Skeletal muscle tissue (tissue), 4 donors: ENCODE data around the gene RNU1-2. TPM values are rescaled to one million over a fixed set of nuclear protein-coding genes. Genes with fewer than 3 reads are reported as not detected.
"Not testable (repeated sequence)": the region's sequence is repeated elsewhere in the genome, so short reads cannot be mapped to it uniquely, and the experiment has no call there.

ENCODE experiments used
- H3K27ac ChIP-seq: one replicate; pipeline ENCODE4 v1.7.0; 2013; ENCODE audit warnings: mild to moderate bottlenecking, low read depth, low read length, inconsistent platforms
- H3K27me3 ChIP-seq, 3 donors: one replicate each; pipeline ENCODE4 v1.7.0; 2013; ENCODE audit warnings: low read length in 3 of 3; ENCODE audit not compliant: control insufficient read depth in 3 of 3, insufficient read depth in 3 of 3
- H3K36me3 ChIP-seq, 3 donors: one replicate each; pipeline ENCODE4 v1.7.0; 2013; ENCODE audit warnings: low read length in 3 of 3; ENCODE audit not compliant: control insufficient read depth in 3 of 3, insufficient read depth in 3 of 3
- H3K4me1 ChIP-seq, 3 donors: one replicate each; pipeline ENCODE4 v1.7.0; 2013; ENCODE audit warnings: low read length in 3 of 3, mild to moderate bottlenecking in 3 of 3; ENCODE audit not compliant: control insufficient read depth in 3 of 3, insufficient read depth in 3 of 3
- H3K4me3 ChIP-seq, 3 donors: one replicate each; pipeline ENCODE4 v1.7.0; 2013; ENCODE audit warnings: low read length in 3 of 3
- H3K9ac ChIP-seq, 3 donors: one replicate each; pipeline ENCODE4 v1.7.0; 2013; ENCODE audit warnings: low read length in 3 of 3, mild to moderate bottlenecking in 3 of 3, moderate library complexity in 2 of 3, low read depth in 1 of 3
- H3K9me3 ChIP-seq, 3 donors: one replicate each; pipeline ENCODE4 v1.7.0; 2013; ENCODE audit warnings: low read length in 3 of 3; ENCODE audit not compliant: control insufficient read depth in 3 of 3
- total RNA-seq: library from RNA; depleted of rRNA; stranded (reverse); fragments of >200 nt; gene quantifications from one replicate; pipeline ENCODE4 v1.2.3, GENCODE V29; 2014
- donor health status: Osteomylitis.

The RNU1-2 gene
- total RNA-seq, 1 donor from 2014 or later: under 0.01 TPM

DNA sequence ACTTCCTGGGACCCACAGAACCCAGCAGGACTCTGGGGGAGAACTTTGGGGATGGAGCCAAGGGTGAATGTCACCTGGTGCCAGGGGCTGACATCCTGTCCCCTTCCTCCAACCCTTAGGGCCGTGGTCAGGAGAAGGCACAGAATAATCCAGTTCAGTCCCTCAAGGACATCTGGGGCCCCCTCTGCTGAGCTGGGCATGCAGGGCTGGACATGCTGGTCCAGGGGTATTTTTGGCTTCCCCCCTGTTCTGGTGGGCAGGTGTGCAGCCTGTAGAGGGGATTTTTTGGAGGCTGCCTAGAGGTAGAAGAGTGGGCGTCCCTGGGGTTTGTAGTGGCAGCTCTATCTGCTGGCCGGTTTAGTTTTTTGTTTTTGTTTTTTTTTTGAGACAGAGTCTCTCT is 22.6 kb downstream of the RNU1-2 start:
- peaks cover 0 to 2% (median 0%) of the 10 kb centered on the region in 3 donors for H3K36me3 ChIP-seq
- no peaks in the 10 kb centered on the region for H3K9me3 ChIP-seq
- H3K9ac ChIP-seq: no peak overlapping the region
- H3K27ac ChIP-seq: no peak overlapping the region
- H3K4me1 ChIP-seq: peaks cover 14 to 28% (median 27%) of the 10 kb centered on the region in 3 donors
- H3K27me3 ChIP-seq: peaks cover 0 to 9% (median 3%) of the 10 kb centered on the region in 3 donors
- H3K4me3 ChIP-seq: no peak overlapping the region

DNA sequence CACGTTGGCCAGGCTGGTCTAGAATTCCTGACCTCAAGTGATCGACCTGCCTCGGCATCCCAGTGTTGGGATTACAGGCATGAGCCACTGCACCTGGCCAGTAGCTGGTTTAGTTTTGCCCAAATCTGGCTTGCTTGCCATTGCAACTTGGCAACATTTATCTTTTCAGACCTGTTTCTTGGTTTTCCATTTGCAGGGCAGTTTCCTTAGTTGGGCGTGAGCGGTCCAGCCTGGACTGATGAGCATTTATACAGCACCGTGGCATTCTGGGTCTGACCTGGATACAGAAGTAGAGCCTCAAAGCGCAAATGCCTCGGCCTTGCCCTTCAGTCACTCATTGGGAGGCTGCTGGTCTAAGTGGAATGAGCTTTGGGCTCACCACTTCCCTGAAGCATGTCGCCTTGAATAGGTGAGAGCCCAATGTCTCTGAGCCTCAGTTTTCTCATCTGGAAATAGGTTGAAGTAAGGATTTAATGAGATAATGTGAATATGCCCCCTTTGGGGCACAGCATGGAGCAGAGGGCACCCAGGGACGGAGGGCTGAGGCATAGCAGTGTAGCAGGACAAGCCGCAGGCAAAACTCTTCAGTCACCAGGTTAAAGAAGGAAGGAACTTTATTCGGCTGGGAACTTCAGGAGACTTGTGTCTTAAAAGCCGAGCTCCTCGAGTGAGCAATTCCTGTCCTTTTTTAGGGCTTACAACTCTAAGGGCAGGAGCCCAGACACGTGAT is 23.3 kb downstream of the RNU1-2 start:
- H3K9ac ChIP-seq, H3K9me3 ChIP-seq, H3K4me3 ChIP-seq, H3K36me3 ChIP-seq, H3K27ac ChIP-seq: not testable (repeated sequence)
- peaks cover 0 to 11% (median 3%) of the 10 kb centered on the region in 3 donors for H3K27me3 ChIP-seq
- H3K4me1 ChIP-seq: peaks cover 11 to 25% (median 23%) of the 10 kb centered on the region in 3 donors

DNA sequence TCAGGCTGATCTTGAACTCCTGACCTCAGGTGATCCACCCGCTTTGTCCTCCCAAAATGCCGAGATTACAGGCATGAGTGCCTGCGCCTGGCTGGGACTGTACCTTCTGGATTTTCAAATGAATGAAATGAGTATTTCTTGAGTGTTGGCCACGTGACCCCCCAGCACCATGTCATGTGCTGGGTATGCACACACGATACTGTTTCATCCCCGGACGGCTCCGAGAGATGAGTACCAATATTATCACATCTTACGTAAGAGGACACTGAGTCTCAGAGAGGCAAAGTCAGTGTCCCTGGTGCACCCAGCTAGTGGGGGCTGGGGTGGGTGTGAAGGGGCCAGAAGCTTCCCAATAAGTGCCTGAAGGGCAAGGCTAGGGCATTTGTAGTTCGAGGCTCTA is 25.2 kb downstream of the RNU1-2 start:
- H3K27me3 ChIP-seq: peaks cover 0 to 20% (median 3%) of the 10 kb centered on the region in 3 donors
- peak overlapping the region in 1 of 3 donors; percentile 41 for H3K9ac ChIP-seq
- H3K27ac ChIP-seq: no peak overlapping the region
- no peak overlapping the region for H3K4me3 ChIP-seq
- peaks cover 7 to 17% (median 9%) of the 10 kb centered on the region in 3 donors for H3K4me1 ChIP-seq
- no peaks in the 10 kb centered on the region for H3K9me3 ChIP-seq
- peaks cover 0 to 2% (median 0%) of the 10 kb centered on the region in 3 donors for H3K36me3 ChIP-seq

DNA sequence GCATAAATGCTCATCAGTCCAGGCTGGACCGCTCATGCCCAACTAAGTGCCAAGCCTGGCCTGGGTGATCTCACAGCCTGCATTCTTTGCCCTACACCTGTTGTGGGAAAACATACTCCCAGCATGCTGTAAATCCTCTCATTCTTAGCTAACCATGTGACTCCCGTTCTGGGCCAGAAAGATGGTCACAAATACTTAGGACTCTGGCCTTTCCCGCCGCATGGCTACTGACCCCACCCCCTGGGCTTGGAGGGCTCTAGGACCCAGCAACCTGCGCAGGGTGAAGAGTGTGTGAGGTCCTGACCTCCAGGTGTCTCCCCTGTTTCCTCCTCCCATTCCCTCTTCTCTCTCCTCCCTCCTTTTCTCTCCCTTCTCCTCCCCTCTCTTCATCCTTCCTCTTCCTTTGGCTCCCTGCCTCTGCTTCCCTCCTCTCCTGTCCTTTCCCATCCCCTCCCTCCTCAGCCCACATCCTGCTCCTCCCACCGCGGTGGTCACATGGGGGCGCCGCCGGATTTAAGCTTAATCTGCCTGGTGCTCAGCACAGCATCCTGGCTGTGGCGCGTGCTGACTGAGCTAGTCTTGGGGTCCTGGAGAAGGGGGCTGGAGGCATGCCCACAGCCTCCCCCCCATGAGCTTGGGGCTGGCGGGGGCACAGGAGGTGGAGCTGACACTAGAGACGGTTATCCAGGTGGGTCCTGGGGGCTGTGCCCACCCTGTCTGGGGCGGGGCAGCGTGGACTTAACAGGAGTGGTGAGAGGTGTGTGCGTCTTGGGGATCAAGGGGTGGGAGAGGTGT is 25.8 kb downstream of the RNU1-2 start, which contains the start of gene CROCC:
CROCC (plus strand) TSS at position 541 of the 795 bp plus-strand sequence; CDS start at position 629, 88 bp downstream.
- no peaks in the 10 kb centered on the region for H3K9me3 ChIP-seq
- peaks cover 0 to 2% (median 0%) of the 10 kb centered on the region in 3 donors for H3K36me3 ChIP-seq
- H3K4me1 ChIP-seq: peaks cover 7 to 17% (median 9%) of the 10 kb centered on the region in 3 donors
- H3K4me3 ChIP-seq: no peak within 1 kb of the TSS
- H3K27ac ChIP-seq: no peak within 1 kb of the TSS
- H3K9ac ChIP-seq: peak within 1 kb of the TSS in 1 of 3 donors; percentile 45
- H3K27me3 ChIP-seq: peaks cover 0 to 21% (median 3%) of the 10 kb centered on the region in 3 donors

DNA sequence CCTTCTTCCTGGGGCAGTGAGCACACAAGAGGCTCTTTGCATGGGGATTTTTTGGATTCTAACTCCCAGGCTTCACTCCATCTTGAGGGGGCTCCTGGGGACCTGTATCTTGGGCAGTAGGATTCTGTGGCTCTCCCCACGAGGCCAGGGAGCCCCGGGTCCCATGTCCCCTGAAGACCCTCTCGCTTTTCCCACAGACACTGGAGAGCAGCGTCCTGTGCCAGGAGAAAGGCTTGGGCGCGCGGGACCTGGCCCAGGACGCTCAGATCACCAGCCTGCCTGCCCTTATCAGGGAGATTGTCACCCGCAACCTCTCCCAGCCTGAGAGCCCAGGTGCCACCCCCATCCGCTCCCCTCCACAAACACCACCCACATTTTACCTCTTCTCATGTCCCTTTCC is 26.7 kb downstream of the RNU1-2 start:
- Histone ChIP-seq H3K4me3 (no peak overlapping the region), H3K9ac (peak overlapping the region in 1 of 3 donors; percentile 45), H3K4me1 (peaks cover 7 to 17% (median 9%) of the 10 kb centered on the region in 3 donors), H3K27ac (no peak overlapping the region), H3K27me3 (peaks cover 0 to 21% (median 3%) of the 10 kb centered on the region in 3 donors), H3K36me3 (peaks cover 0 to 2% (median 0%) of the 10 kb centered on the region in 3 donors), H3K9me3 (no peaks in the 10 kb centered on the region)

DNA sequence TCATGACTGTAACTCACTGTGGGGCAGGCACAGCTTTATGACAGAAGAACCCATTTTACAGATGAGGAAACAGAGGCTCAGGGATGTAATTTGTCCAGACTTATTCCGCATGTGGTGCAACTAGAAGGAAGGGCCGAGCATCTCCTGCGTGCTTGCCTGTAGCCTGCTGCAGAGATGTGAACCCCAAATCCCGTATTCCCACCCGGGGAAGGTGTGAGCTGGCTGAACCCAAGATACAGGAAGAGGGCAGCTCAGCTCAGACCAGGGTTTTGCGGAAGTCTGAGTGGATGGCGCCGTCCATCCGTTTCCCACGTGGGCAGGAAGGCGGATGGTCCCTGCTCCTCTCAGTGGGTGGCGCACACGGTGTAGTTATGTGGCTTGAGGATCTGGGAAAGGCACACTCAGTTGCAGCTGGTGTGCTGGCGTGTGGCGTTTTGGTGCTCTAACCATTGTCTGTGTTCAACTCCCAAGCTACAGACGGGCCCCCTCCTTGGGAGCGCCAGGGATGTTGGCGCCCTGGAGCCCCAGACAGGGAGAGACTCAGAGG is 27.2 kb downstream of the RNU1-2 start:
- peaks cover 0 to 21% (median 3%) of the 10 kb centered on the region in 3 donors for H3K27me3 ChIP-seq
- H3K27ac ChIP-seq: no peak overlapping the region
- peaks cover 0 to 2% (median 0%) of the 10 kb centered on the region in 3 donors for H3K36me3 ChIP-seq
- H3K4me3 ChIP-seq: no peak overlapping the region
- no peaks in the 10 kb centered on the region for H3K9me3 ChIP-seq
- H3K4me1 ChIP-seq: peaks cover 7 to 17% (median 9%) of the 10 kb centered on the region in 3 donors
- H3K9ac ChIP-seq: peak overlapping the region in 1 of 3 donors; percentile 3

DNA sequence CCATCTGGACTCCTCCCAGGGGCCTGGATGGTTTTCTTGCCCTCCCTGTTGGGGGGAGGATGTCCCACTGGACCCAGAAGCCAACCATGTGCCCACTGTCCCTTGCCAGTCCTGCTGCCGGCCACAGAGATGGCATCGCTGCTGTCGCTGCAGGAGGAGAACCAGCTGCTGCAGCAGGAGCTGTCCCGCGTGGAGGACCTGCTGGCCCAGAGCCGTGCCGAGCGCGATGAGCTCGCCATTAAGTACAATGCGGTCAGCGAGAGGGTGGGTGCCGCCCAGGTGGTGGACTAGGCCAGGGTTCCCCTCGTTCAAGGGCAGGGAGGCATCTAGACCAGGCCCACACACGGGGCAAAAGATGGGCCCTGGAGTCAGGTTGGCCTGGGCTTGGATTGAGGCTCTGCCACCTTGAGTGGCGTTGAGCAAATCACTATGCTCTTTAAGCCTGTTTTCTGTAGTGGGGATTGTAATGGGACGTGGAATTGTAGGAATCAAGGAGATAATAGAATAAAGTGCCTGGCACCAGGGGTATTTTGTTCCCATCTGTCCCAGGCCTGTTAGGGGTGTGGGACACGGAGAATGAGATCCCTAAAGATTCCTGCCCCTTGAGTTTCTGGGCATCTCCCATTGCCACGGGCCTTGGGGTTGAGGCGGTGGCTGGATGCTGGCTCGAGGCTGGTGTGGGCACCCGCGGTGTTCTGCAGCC is 28.6 kb downstream of the RNU1-2 start:
- Histone ChIP-seq H3K27me3 (peaks cover 0 to 21% (median 3%) of the 10 kb centered on the region in 3 donors), H3K4me1 (peaks cover 7 to 17% (median 9%) of the 10 kb centered on the region in 3 donors), H3K9me3 (no peaks in the 10 kb centered on the region), H3K27ac (no peak overlapping the region), H3K36me3 (peaks cover 0 to 2% (median 0%) of the 10 kb centered on the region in 3 donors), H3K9ac (peak overlapping the region in 2 of 3 donors; percentile 8 to 68), H3K4me3 (no peak overlapping the region)

DNA sequence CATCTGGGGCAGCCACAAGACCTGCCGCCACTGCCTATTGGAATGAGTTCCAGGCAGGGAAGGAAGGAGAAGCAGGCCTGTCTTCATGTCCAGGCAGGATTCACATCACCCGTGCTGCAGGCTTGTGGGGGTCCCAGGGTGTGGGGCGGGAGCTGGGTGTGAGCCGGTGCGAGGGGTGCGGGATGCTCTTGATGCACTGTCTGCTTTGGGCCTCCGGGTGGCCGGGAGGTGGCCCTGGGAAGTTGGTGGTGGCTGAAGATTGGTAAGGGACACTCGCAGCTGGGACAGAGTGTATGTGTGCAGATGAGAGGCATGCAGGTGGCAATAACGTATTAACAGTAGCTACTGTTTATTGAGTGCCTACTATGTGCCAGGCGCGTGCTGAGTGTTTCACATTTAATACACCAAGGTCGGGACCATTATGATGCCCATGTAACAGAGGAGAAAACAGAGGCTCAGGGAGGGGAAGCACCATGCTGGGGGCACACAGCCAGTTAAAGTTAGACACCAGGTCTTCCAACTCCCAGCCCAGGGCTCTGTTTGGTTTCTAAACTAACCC is 29.2 kb downstream of the RNU1-2 start:
- H3K27me3 ChIP-seq: peaks cover 0 to 21% (median 3%) of the 10 kb centered on the region in 3 donors
- H3K4me1 ChIP-seq: peaks cover 7 to 17% (median 9%) of the 10 kb centered on the region in 3 donors
- H3K9me3 ChIP-seq: no peaks in the 10 kb centered on the region
- H3K9ac ChIP-seq: no peak overlapping the region
- H3K36me3 ChIP-seq: peaks cover 0 to 2% (median 0%) of the 10 kb centered on the region in 3 donors
- H3K27ac ChIP-seq: no peak overlapping the region
- no peak overlapping the region for H3K4me3 ChIP-seq
